Small intestine (tissue), 7 donors: ENCODE data around the gene ERF. TPM values are rescaled to one million over a fixed set of nuclear protein-coding genes. Genes with fewer than 3 reads are reported as not detected.

ENCODE experiments used
- DNase-seq, 2 donors: peaks; one replicate each; pipeline versions ENCODE4 v3.0.0 to v3.0.0-alpha.2; 2013
- FAIRE-seq: peaks from 2 replicates; lab custom pipeline; 2012; peaks lifted over from hg19 to GRCh38; lab: Jason Lieb, UNC
- H3K27ac ChIP-seq, 3 donors: one replicate each; pipeline ENCODE4 v1.5.1; 2013; ENCODE audit warnings: low read length in 2 of 3, mild to moderate bottlenecking in 2 of 3, control low read depth in 1 of 3, inconsistent platforms in 1 of 3, low read depth in 1 of 3, moderate library complexity in 1 of 3
- H3K27me3 ChIP-seq, 3 donors: one replicate each; pipeline ENCODE4 v1.6.1; 2013; ENCODE audit warnings: low read length in 3 of 3, inconsistent platforms in 1 of 3; ENCODE audit not compliant: control insufficient read depth in 3 of 3, insufficient read depth in 3 of 3
- H3K36me3 ChIP-seq, 3 donors: one replicate each; pipeline ENCODE4 v1.6.1; 2013; ENCODE audit warnings: low read length in 3 of 3, inconsistent platforms in 1 of 3, low read depth in 1 of 3, mild to moderate bottlenecking in 1 of 3, moderate library complexity in 1 of 3; ENCODE audit not compliant: control insufficient read depth in 3 of 3, insufficient read depth in 2 of 3
- H3K4me1 ChIP-seq, 3 donors: one replicate each; pipeline ENCODE4 v1.6.1; 2013; ENCODE audit warnings: low read length in 2 of 3, inconsistent platforms in 1 of 3, low read depth in 1 of 3, mild to moderate bottlenecking in 1 of 3, moderate library complexity in 1 of 3; ENCODE audit not compliant: control insufficient read depth in 3 of 3, insufficient read depth in 2 of 3
- H3K4me3 ChIP-seq, 3 donors: one replicate each; pipeline ENCODE4 v1.5.1; 2013; ENCODE audit warnings: low read length in 3 of 3, control low read depth in 1 of 3, inconsistent platforms in 1 of 3, low read depth in 1 of 3, mild to moderate bottlenecking in 1 of 3, moderate library complexity in 1 of 3
- H3K9me3 ChIP-seq, 2 donors: one replicate each; pipeline ENCODE4 v1.6.1; 2013; ENCODE audit warnings: low read depth in 1 of 2, low read length in 1 of 2; ENCODE audit not compliant: control insufficient read depth in 2 of 2, insufficient read depth in 1 of 2
- WGBS, 3 donors: extraction: QIAGEN DNeasy Blood & Tissue Kit; methylation state at CpG; one replicate each; pipeline ENCODE4 v1.1.7; 2013; 5-methylcytosine and 5-hydroxymethylcytosine counted together
- polyA plus RNA-seq, 4 donors: library from polyadenylated mRNA; stranded (reverse) in 3 of 4; unstranded in 1 of 4; fragments of 200-250 nt in 3 of 4; fragments of 120-200 nt in 1 of 4; gene quantifications; one replicate each; pipeline versions ENCODE4 v1.2.1 to v1.2.3, GENCODE V29; 2013
- donor health status: healthy with polysubstance abuse.
- donor health status: control.
- donor health status: control.
- donor health status: Bipolar disorder and iron deficiency.
- donor health status: healthy.

Gene ERF
- polyA plus RNA-seq, 4 donors = 28.6 to 60.7 (median 41.7) TPM

DNA sequence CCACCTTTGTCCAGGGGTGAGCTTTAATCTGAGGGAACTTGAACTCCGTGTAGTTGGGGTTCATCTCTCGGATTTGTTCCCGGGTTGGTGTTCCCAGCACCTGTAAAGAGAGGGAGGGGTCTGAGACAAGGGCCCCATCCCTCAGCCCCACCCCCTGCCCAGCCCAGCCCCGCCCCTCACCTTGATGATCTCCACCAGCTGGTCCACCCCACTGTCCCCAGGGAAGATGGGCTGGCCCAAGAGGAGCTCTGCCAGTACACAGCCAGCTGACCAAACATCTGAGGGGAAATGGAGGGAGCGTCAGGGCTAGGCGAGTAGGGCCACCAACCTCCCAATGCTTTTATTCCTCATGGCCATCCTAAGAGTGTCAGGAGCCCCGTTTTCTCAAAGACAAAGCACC, 21.8 kb downstream of the ERF start:
- H3K9me3 ChIP-seq = no peaks in the 10 kb centered on the region
- H3K36me3 ChIP-seq = peaks cover 24 to 95% (median 30%) of the 10 kb centered on the region in 3 donors
- no peaks in the 10 kb centered on the region for H3K27me3 ChIP-seq
- H3K4me1 ChIP-seq = peaks cover 0 to 57% (median 5%) of the 10 kb centered on the region in 3 donors
- WGBS, 3 donors = 44 to 67% (median 51%) methylated on average over 7 of the region's 7 CpGs
- no peak for DNase-seq
- H3K4me3 ChIP-seq = peak overlapping the region in 1 of 3 donors; percentile 1
- FAIRE-seq = no peak
- peak overlapping the region; percentile 81 to 95 (median 90) for H3K27ac ChIP-seq

DNA sequence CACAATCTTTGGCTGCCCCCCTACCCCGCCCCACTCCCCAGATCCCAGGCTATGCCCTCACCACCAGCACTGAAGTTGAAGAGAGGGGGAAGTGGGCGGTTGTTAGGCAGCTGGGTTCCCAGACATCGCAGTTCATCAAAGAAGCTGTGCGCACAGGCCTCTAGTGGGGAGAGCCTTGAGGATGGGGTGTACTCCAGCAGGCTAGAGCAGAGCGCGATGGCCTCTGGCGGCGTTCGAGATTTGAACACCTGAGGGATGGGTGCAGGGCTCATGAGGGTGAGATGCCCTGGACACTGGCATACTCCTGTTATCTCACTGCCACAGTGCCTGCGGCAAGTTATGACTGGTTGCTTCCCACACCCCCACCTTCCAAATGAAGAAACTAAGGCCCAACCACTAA, 22.5 kb downstream of the ERF start:
- FAIRE-seq (no peak), DNase-seq (no peak)
- H3K27ac ChIP-seq = peak overlapping the region in 2 of 3 donors; percentile 71 to 95
- WGBS, 3 donors = 90 to 94% (median 92%) methylated on average over 10 of the region's 10 CpGs
- H3K9me3 ChIP-seq = no peaks in the 10 kb centered on the region
- H3K36me3 ChIP-seq = peaks cover 24 to 98% (median 30%) of the 10 kb centered on the region in 3 donors
- H3K4me3 ChIP-seq = no peak overlapping the region
- H3K4me1 ChIP-seq = peaks cover 0 to 58% (median 5%) of the 10 kb centered on the region in 3 donors
- no peaks in the 10 kb centered on the region for H3K27me3 ChIP-seq

DNA sequence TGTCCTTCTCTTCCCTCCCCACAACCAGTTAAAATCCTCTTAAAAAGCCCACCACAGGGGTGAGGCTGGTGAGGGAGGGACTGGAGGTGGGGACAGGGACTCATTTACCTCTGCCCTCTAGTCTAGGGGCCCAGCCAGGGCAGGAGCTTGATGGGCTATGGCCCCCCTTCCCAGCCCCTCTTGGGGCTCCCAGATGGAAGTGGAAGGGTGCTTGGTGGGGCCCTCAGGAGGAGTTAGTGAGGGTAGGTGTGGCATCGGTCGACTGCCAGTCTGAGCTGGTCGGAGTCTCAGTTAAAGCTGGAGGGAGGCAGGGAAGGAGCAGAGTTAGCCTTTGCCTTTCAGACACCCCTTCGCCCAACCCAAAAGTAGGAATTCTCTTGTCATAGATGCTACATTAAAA, 24.4 kb downstream of the ERF start:
- H3K4me3 ChIP-seq = no peak overlapping the region
- 80 to 83% (median 82%) methylated on average over 4 of the region's 4 CpGs for whole genome bisulfite sequencing, 3 donors
- H3K27me3 ChIP-seq = no peaks in the 10 kb centered on the region
- H3K9me3 ChIP-seq = no peaks in the 10 kb centered on the region
- no peak for FAIRE-seq
- peak overlapping the region in 1 of 3 donors; percentile 78 for H3K27ac ChIP-seq
- peaks cover 24 to 98% (median 26%) of the 10 kb centered on the region in 3 donors for H3K36me3 ChIP-seq
- H3K4me1 ChIP-seq = peaks cover 0 to 58% (median 5%) of the 10 kb centered on the region in 3 donors
- DNase-seq = peak in 1 of 2 donors; percentile 66

DNA sequence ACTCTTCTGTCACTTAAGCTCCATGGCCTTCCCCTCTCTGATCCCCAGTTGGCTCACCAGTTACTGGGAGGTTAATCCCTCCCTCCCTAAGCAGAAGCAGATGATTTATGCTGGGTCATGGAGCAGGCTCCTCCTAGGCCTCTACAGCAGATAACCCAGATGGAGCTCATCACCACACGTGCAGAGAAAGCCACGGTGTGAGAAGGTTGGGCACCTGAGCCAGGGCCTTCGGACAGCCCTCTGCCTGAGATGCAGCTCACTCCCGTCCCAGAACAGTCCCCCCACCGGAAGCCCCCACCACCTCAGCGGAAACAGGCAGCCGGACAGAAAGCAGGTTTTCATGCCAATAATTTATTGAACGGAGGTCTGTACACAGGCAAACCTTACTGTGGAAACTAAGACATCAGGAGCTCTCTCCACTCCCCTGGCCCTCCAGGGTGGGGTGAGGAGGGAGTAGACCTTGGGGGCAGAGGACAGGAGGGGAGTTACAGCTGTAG, 25.0 kb downstream of the ERF start:
- Histone ChIP-seq H3K27me3 (no peaks in the 10 kb centered on the region), H3K27ac (peak overlapping the region in 1 of 3 donors; percentile 78), H3K4me1 (peaks cover 0 to 58% (median 2%) of the 10 kb centered on the region in 3 donors), H3K36me3 (peaks cover 24 to 98% (median 28%) of the 10 kb centered on the region in 3 donors), H3K4me3 (no peak overlapping the region), H3K9me3 (no peaks in the 10 kb centered on the region)
- WGBS, 3 donors = 57 to 63% (median 62%) methylated on average over 7 to 8 of the region's 8 CpGs
- FAIRE-seq = no peak
- peak in 1 of 2 donors; percentile 60 for DNase-seq

DNA sequence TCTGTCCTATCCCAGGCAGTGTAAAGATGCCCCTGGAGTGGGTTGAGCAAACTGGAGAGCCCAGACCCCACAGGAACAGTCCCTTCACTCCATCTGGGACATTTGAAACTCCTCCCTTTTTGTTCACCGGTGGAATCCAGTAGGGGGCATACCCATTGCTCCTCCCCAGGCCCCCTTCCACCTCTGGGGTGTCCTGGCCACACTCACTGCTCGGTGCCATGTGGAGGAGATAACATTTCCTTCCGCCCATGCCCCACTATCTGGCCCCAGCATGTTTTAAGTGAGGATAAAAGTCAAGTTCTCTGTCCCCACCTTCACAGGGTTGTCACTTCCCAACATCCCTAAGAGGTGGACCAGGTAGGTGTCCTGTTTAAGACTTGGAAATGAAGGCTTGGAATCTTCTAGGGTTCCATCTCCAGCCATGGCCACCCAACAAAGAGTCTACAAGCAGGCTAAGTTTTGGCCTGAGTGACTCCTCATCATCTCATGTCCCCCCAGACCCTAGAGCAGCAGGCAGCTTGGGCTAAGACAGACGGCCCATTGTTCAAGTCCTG, 25.6 kb downstream of the ERF start:
- DNase-seq = no peak
- H3K27me3 ChIP-seq = no peaks in the 10 kb centered on the region
- peak overlapping the region in 1 of 3 donors; percentile 78 for H3K27ac ChIP-seq
- 76 to 83% (median 82%) methylated on average over 4 of the region's 4 CpGs for WGBS, 3 donors
- H3K9me3 ChIP-seq = no peaks in the 10 kb centered on the region
- H3K4me3 ChIP-seq = no peak overlapping the region
- H3K36me3 ChIP-seq = peaks cover 21 to 98% (median 31%) of the 10 kb centered on the region in 3 donors
- FAIRE-seq = no peak
- peaks cover 0 to 54% (median 0%) of the 10 kb centered on the region in 3 donors for H3K4me1 ChIP-seq

DNA sequence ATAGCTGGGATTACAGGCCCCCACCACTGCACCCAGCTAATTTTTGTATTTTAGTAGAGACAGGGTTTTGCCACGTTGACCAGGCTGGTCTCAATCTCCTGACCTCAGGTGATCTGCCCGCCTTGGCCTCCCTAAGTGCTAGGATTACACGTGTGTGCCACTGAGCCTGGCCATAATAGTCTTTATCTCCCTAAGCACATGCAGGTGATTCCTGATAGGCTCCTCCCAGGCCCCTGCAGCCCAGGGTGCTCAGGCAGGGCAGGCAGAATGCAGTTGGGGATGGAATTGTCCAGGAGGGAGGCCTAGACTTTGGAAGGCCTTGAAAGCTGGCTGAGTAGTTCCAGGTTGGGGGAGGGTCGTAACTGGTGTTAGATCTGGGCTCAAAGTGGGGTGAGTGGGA, 26.3 kb downstream of the ERF start:
- FAIRE-seq = no peak
- Histone ChIP-seq H3K4me3 (no peak overlapping the region), H3K9me3 (no peaks in the 10 kb centered on the region), H3K27ac (peak overlapping the region in 1 of 3 donors; percentile 33), H3K27me3 (no peaks in the 10 kb centered on the region), H3K36me3 (peaks cover 16 to 96% (median 31%) of the 10 kb centered on the region in 3 donors), H3K4me1 (peaks cover 0 to 47% (median 0%) of the 10 kb centered on the region in 3 donors)
- 63 to 75% (median 72%) methylated on average over 4 of the region's 4 CpGs for WGBS, 3 donors
- no peak for DNase-seq

DNA sequence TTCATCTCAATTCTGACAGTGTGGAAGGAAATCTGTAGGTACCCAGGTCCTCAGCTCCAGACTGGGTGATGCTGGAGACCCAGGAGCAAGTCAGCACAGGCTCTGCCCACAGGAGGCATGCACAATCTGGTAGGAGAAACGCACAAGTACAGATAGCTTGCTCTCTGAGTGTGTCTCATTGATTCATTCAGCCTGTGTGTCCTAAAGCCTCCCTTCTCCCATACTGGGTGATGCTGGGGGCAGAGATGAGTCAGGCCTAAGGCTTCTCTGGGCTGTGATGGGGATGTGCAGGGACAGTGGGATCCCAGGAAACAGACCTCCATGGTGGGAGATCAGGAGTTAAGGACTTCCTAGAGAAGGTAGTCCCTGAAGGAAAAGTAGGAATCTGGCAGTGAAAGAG, 28.0 kb downstream of the ERF start:
- Histone ChIP-seq H3K9me3 (no peaks in the 10 kb centered on the region), H3K4me1 (peaks cover 0 to 38% (median 0%) of the 10 kb centered on the region in 3 donors), H3K27ac (no peak overlapping the region), H3K36me3 (peaks cover 11 to 82% (median 22%) of the 10 kb centered on the region in 3 donors), H3K4me3 (no peak overlapping the region), H3K27me3 (no peaks in the 10 kb centered on the region)
- DNase-seq (no peak), FAIRE-seq (no peak)
- 86 to 96% (median 95%) methylated on average over 1 of the region's 1 CpG for WGBS, 3 donors

DNA sequence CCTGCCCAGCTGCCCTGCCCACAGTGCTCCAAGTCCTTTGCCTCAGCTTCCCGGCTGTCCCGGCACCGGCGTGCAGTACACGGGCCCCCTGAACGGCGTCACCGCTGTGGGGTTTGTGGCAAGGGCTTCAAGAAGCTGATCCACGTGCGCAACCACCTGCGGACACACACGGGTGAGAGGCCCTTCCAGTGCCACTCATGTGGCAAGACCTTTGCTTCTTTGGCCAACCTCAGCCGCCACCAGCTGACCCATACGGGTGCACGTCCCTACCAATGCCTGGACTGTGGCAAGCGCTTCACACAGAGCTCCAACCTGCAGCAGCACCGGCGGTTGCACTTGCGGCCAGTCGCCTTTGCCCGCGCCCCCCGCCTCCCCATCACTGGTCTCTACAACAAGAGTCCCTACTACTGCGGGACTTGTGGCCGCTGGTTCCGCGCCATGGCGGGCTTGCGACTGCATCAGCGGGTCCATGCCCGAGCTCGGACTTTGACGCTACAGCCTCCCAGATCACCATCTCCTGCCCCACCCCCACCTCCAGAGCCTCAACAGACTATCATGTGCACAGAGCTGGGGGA, 29.1 kb downstream of the ERF start:
- FAIRE-seq (no peak), DNase-seq (no peak)
- H3K36me3 ChIP-seq = peaks cover 3 to 75% (median 21%) of the 10 kb centered on the region in 3 donors
- no peak overlapping the region for H3K27ac ChIP-seq
- peaks cover 2 to 41% (median 2%) of the 10 kb centered on the region in 3 donors for H3K4me1 ChIP-seq
- H3K9me3 ChIP-seq = no peaks in the 10 kb centered on the region
- no peaks in the 10 kb centered on the region for H3K27me3 ChIP-seq
- 94 to 97% (median 96%) methylated on average over 31 to 33 of the region's 33 CpGs for WGBS, 3 donors
- no peak overlapping the region for H3K4me3 ChIP-seq
